Breast epithelium (tissue), 3 donors: Measurements from ENCODE around the gene CELA1.

Source experiments
- POLR2A ChIP-seq: fragments of 450-650 bp; IDR thresholded peaks from one replicate; pipeline ENCODE4 v1.6.1; 2016; ENCODE audit warnings: antibody characterized with exemption, mild to moderate bottlenecking, moderate library complexity
- POLR2AphosphoS5 ChIP-seq, 3 donors: sonication (generic); formaldehyde crosslinking; IDR thresholded peaks; one replicate each; pipeline ENCODE4 v1.6.1; 2017; ENCODE audit warnings: antibody characterized with exemption in 3 of 3

- TF ChIP-seq POLR2AphosphoS5 (IDR thresholded peaks at IDR 0.05) (no peak), POLR2A (no peak)
These were observed 24.6 kb downstream of the CELA1 start for GRCh38 chr12:51321882-51322281.
